IMR-90 (cell line): ENCODE measurements around the gene ADAMTSL4. TPM values are rescaled to one million over a fixed set of nuclear protein-coding genes. Genes with fewer than 3 reads are reported as not detected.

ENCODE experiments used
- ATAC-seq: fragments of 200-7000 bp; cut with Tn5 transposase; 2 replicates; pipeline ENCODE4 v1.9.1; 2020; ENCODE audit warnings: low read depth, mild to moderate bottlenecking, moderate library complexity
- BruUV-seq: library from RNA; stranded (reverse); fragments of 400-500 nt; replicated peaks from 2 replicates; lab custom pipeline; 2021; lab: Mats Ljungman, UMichigan
- CTCF ChIA-PET: fragments of 300-600 bp; formaldehyde crosslinking; extraction: SDS; loops from one replicate; lab custom pipeline; 2021; ENCODE audit warnings: antibody characterized with exemption; lab: Yijun Ruan, JAX
- POLR2A ChIA-PET: fragments of 300-600 bp; sonication (Branson Sonifier 250); formaldehyde crosslinking; loops from one replicate; lab custom pipeline; 2022; ENCODE audit warnings: antibody characterized with exemption; ENCODE audit not compliant: unreplicated experiment; lab: Charles Lee
- DNase-seq: peaks from one replicate; pipeline ENCODE4 v3.0.0; 2013
- H2AFZ ChIP-seq: replicated peaks from 2 replicates; pipeline ENCODE3; 2013; ENCODE audit warnings: low read length, mild to moderate bottlenecking; ENCODE audit not compliant: poor library complexity
- H2AK5ac ChIP-seq: 2 replicates; pipeline ENCODE4 v1.6.1; 2013; ENCODE audit warnings: low read depth, low read length, inconsistent platforms
- H2AK9ac ChIP-seq: replicated peaks from 2 replicates; pipeline ENCODE3; 2013; ENCODE audit warnings: mild to moderate bottlenecking, low read depth, low read length, moderate library complexity; ENCODE audit not compliant: poor library complexity
- H2BK120ac ChIP-seq: 2 replicates; pipeline ENCODE4 v1.6.1; 2013; ENCODE audit warnings: low read depth, low read length, inconsistent platforms
- H2BK15ac ChIP-seq: 3 replicates; pipeline ENCODE4 v1.6.1; 2013; ENCODE audit warnings: low read depth, low read length, inconsistent platforms
- H2BK20ac ChIP-seq: 2 replicates; pipeline ENCODE4 v1.6.1; 2013; ENCODE audit warnings: low read depth, mild to moderate bottlenecking, inconsistent platforms, low read length, moderate library complexity
- H2BK5ac ChIP-seq: 2 replicates; pipeline ENCODE4 v1.6.1; 2013; ENCODE audit warnings: mild to moderate bottlenecking, low read depth, low read length, inconsistent platforms; ENCODE audit not compliant: poor library complexity, severe bottlenecking
- H3K14ac ChIP-seq: replicated peaks from 2 replicates; pipeline ENCODE4 v1.6.1; 2013; ENCODE audit warnings: low read depth, low read length, inconsistent platforms
- H3K18ac ChIP-seq: 2 replicates; pipeline ENCODE4 v1.6.1; 2013; ENCODE audit warnings: low read depth, low read length, control low read depth
- H3K23ac ChIP-seq: 2 replicates; pipeline ENCODE4 v1.6.1; 2013; ENCODE audit warnings: low read depth, low read length, inconsistent platforms
- H3K27ac ChIP-seq: 2 replicates; pipeline ENCODE4 v1.5.1; 2013; ENCODE audit warnings: mild to moderate bottlenecking, control low read depth, low read length; ENCODE audit not compliant: insufficient read depth
- H3K27me3 ChIP-seq: 2 replicates; pipeline ENCODE4 v1.6.1; 2013; ENCODE audit warnings: low read length; ENCODE audit not compliant: control insufficient read depth, insufficient read depth
- H3K36me3 ChIP-seq: 2 replicates; pipeline ENCODE4 v1.6.1; 2013; ENCODE audit warnings: low read length, mixed read lengths; ENCODE audit not compliant: control insufficient read depth, insufficient read depth
- H3K4ac ChIP-seq: 2 replicates; pipeline ENCODE4 v1.6.1; 2013; ENCODE audit warnings: low read depth, low read length, inconsistent platforms
- H3K4me1 ChIP-seq: 2 replicates; pipeline ENCODE4 v1.6.1; 2013; ENCODE audit warnings: low read length, mixed read lengths; ENCODE audit not compliant: control insufficient read depth, insufficient read depth
- H3K4me2 ChIP-seq: 2 replicates; pipeline ENCODE4 v1.6.1; 2013; ENCODE audit warnings: low read depth, mild to moderate bottlenecking, control low read depth, low read length, moderate library complexity
- H3K4me3 ChIP-seq: 2 replicates; pipeline ENCODE4 v1.5.1; 2013; ENCODE audit warnings: low read depth, mild to moderate bottlenecking, control low read depth, low read length, moderate library complexity; ENCODE audit not compliant: insufficient read depth
- H3K56ac ChIP-seq: 2 replicates; pipeline ENCODE4 v1.6.1; 2013; ENCODE audit warnings: low read length, inconsistent platforms; ENCODE audit not compliant: insufficient read depth; ENCODE audit errors: extremely low read depth
- H3K79me1 ChIP-seq, 2 experiments: 2 replicates each; pipeline ENCODE4 v1.6.1; 2013; ENCODE audit warnings: low read length in 2 of 2, inconsistent platforms in 1 of 2, low read depth in 1 of 2
- H3K9ac ChIP-seq: 2 replicates; pipeline ENCODE4 v1.6.1; 2013; ENCODE audit warnings: low read depth, low read length, control low read depth
- H3K9me1 ChIP-seq: 2 replicates; pipeline ENCODE4 v1.6.1; 2013; ENCODE audit warnings: low read length, inconsistent platforms; ENCODE audit not compliant: insufficient read depth
- H3K9me3 ChIP-seq: 2 replicates; pipeline ENCODE4 v1.6.1; 2013; ENCODE audit warnings: low read length; ENCODE audit not compliant: control insufficient read depth, insufficient read depth
- H4K20me1 ChIP-seq: 2 replicates; pipeline ENCODE4 v1.6.1; 2013; ENCODE audit warnings: low read length, inconsistent platforms; ENCODE audit not compliant: insufficient read depth
- H4K5ac ChIP-seq: 2 replicates; pipeline ENCODE4 v1.6.1; 2013; ENCODE audit warnings: mild to moderate bottlenecking, low read depth, low read length, control low read depth
- H4K8ac ChIP-seq, 2 experiments: 2 replicates each; pipeline ENCODE4 v1.6.1; 2013; ENCODE audit warnings: low read depth in 2 of 2, low read length in 2 of 2, control low read depth in 1 of 2, inconsistent platforms in 1 of 2
- H4K91ac ChIP-seq: 2 replicates; pipeline ENCODE4 v1.6.1; 2013; ENCODE audit warnings: low read depth, low read length, inconsistent platforms; ENCODE audit not compliant: insufficient read depth
- BHLHE40 ChIP-seq: fragments of 150-350 bp; IDR thresholded peaks from 2 replicates; pipeline ENCODE4 v1.6.1; 2016; ENCODE audit warnings: mild to moderate bottlenecking, low read depth, low read length
- CEBPB ChIP-seq: IDR thresholded peaks from 2 replicates; pipeline ENCODE4 v1.6.1; 2012; ENCODE audit warnings: low read depth, low read length, improper control_type of control experiment
- CHD1 ChIP-seq: IDR thresholded peaks from 2 replicates; pipeline ENCODE4 v1.6.1; 2012; ENCODE audit warnings: low read depth, low read length, improper control_type of control experiment
- FOS ChIP-seq: fragments of 150-350 bp; IDR thresholded peaks from 2 replicates; pipeline ENCODE4 v1.6.1; 2016; ENCODE audit warnings: low read depth, low read length
- MAZ ChIP-seq: IDR thresholded peaks from 2 replicates; pipeline ENCODE4 v1.6.1; 2012; ENCODE audit warnings: low read depth, mild to moderate bottlenecking, low read length, improper control_type of control experiment, moderate library complexity, borderline replicate concordance
- MXI1 ChIP-seq: IDR thresholded peaks from 2 replicates; pipeline ENCODE4 v1.6.1; 2012; ENCODE audit warnings: low read depth, mild to moderate bottlenecking, low read length, moderate library complexity, borderline replicate concordance
- NFE2L2 ChIP-seq: fragments of 150-350 bp; IDR thresholded peaks from 2 replicates; pipeline ENCODE4 v1.6.1; 2016; ENCODE audit warnings: low read depth, mild to moderate bottlenecking, low read length
- POLR2A ChIP-seq: IDR thresholded peaks from 2 replicates; pipeline ENCODE4 v1.6.1; 2012; ENCODE audit warnings: mild to moderate bottlenecking, low read depth, low read length
- RCOR1 ChIP-seq: IDR thresholded peaks from 2 replicates; pipeline ENCODE4 v1.6.1; 2012; ENCODE audit warnings: mild to moderate bottlenecking, low read length, improper control_type of control experiment; ENCODE audit not compliant: insufficient replicate concordance
- RFX5 ChIP-seq: IDR thresholded peaks from 2 replicates; pipeline ENCODE4 v1.8.0; 2012; ENCODE audit warnings: low read depth, mild to moderate bottlenecking, low read length, moderate library complexity
- SMC3 ChIP-seq: fragments of 150-350 bp; IDR thresholded peaks from 2 replicates; pipeline ENCODE4 v1.6.1; 2016; ENCODE audit warnings: low read depth, mild to moderate bottlenecking, antibody characterized with exemption, low read length, moderate library complexity
- WGBS, 2 experiments: methylation state at CpG; one replicate each; pipeline versions ENCODE4 v1.1.5 to v1.1.7; 2013; ENCODE audit warnings: missing lambda C conversion rate in 2 of 2; ENCODE audit not compliant: insufficient read length in 1 of 2; ENCODE audit errors: extremely low coverage in 2 of 2; 5-methylcytosine and 5-hydroxymethylcytosine counted together
- dilution Hi-C: fragments of 300-500 bp; cut with HindIII; formaldehyde crosslinking; loops from one replicate; pipeline ENCODE4 v1.14.3; 2018; ENCODE audit warnings: low sequenced_read_pairs; ENCODE audit not compliant: unreplicated experiment
- in situ Hi-C: fragments of 300-500 bp; cut with MboI; formaldehyde crosslinking; loops from 3 replicates; pipeline ENCODE4 v1.14.3; 2019; ENCODE audit warnings: low sequenced_read_pairs, inconsistent platforms, mixed read lengths
- intact Hi-C: fragments of 100-400 bp; cut with micrococcal nuclease; formaldehyde crosslinking; loops from 2 replicates; pipeline ENCODE4 v1.10.0; 2022
- polyA plus RNA-seq, 3 experiments: library from polyadenylated mRNA; depleted of rRNA; stranded (reverse); fragments of >200 nt; gene quantifications; 2 replicates each; pipeline ENCODE4 v1.2.3, GENCODE V29; 2012; ENCODE audit warnings: low replicate concordance in 1 of 3
- total RNA-seq: library from RNA; depleted of rRNA; stranded (reverse); fragments of >200 nt; gene quantifications from 2 replicates; pipeline ENCODE4 v1.2.3, GENCODE V29; 2012
- TF ChIP-seq, protein P1 (sequence below): fragments of 150-350 bp; IDR thresholded peaks from 2 replicates; pipeline ENCODE4 v1.6.1; 2017; ENCODE audit warnings: mild to moderate bottlenecking, antibody characterized with exemption, low read length, low read depth
- TF ChIP-seq, protein P2 (sequence below): conservative IDR thresholded peaks from 2 replicates; pipeline ENCODE4 v1.5.1; 2012; ENCODE audit warnings: mild to moderate bottlenecking, low read depth, low read length, improper control_type of control experiment
- TF ChIP-seq, protein P3 (sequence below): fragments of 150-350 bp; IDR thresholded peaks from 2 replicates; pipeline ENCODE4 v1.6.1; 2016; ENCODE audit warnings: low read depth, mild to moderate bottlenecking, low read length, moderate library complexity, borderline replicate concordance

ADAMTSL4 gene
- total and polyA plus RNA-seq, 2 of the 4 experiments (the other 2 are of a cell fraction) = 0.54 to 12.2 TPM

DNA sequence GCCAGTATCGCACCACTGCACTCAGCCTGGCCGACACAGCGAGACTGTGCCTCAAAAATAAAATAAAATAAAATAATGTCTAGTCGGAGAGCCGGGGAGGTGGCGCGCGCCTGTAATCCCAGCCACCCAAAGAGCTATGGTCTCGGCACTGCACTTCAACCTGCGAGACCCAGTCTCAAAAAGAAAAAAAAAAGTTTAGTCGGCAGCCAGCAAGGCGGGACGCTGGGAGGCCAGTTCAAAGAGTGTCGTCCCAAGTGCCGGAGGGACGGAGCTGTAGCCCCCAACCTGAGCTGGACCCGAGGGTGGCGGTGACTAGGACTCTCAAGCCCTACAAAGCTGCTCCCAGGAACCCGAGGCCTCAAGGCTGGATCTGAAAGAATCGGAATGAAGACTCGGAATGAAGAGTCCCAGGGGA, 34.3 kb upstream of the ADAMTSL4 start:
- Histone ChIP-seq H2BK5ac (peak overlapping the region; percentile 72), H3K4me1 (peaks cover 6% of the 10 kb centered on the region), H4K20me1 (no peaks in the 10 kb centered on the region), H3K14ac (peak overlapping the region; percentile 95), H3K79me1 (peaks cover 7 to 47% of the 10 kb centered on the region in 2 experiments; a peak in 3 of 4 replicates), H3K27me3 (no peaks in the 10 kb centered on the region), H3K9ac (peak overlapping the region; percentile 30), H3K4ac (peak overlapping the region; percentile 89), H3K4me3 (peak overlapping the region; percentile 41), H2BK120ac (peak overlapping the region; percentile 83), H2BK15ac (peak overlapping the region; percentile 23; the same call in 1 of the 3 replicates), H3K36me3 (peaks cover 27% of the 10 kb centered on the region), H3K56ac (peak overlapping the region; percentile 67; the same call in 1 of the 2 replicates), H3K9me3 (no peaks in the 10 kb centered on the region), H2AK9ac (peak overlapping the region; percentile 83), H2AFZ (peak overlapping the region; percentile 98), H3K4me2 (peak overlapping the region; percentile 70), H3K18ac (peak overlapping the region; percentile 8; the same call in 1 of the 2 replicates), H2AK5ac (peak overlapping the region; percentile 30), H4K5ac (peak overlapping the region; percentile 3), H4K8ac (peak overlapping the region; percentile 67 to 92), H3K27ac (peak overlapping the region; percentile 35), H2BK20ac (peak overlapping the region; percentile 61), H3K9me1 (peaks cover 19% of the 10 kb centered on the region), H3K23ac (peak overlapping the region; percentile 98), H4K91ac (peak overlapping the region; percentile 35)
- DNase-seq (no peak), ATAC-seq (no peak)
- POLR2A ChIA-PET = no interaction called here
- no peak for TF ChIP-seq CHD1
- TF ChIP-seq, protein P1, sequence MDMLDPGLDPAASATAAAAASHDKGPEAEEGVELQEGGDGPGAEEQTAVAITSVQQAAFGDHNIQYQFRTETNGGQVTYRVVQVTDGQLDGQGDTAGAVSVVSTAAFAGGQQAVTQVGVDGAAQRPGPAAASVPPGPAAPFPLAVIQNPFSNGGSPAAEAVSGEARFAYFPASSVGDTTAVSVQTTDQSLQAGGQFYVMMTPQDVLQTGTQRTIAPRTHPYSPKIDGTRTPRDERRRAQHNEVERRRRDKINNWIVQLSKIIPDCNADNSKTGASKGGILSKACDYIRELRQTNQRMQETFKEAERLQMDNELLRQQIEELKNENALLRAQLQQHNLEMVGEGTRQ = no peak
- TF ChIP-seq RCOR1 = no peak
- no peak for TF ChIP-seq FOS
- TF ChIP-seq, protein P2, sequence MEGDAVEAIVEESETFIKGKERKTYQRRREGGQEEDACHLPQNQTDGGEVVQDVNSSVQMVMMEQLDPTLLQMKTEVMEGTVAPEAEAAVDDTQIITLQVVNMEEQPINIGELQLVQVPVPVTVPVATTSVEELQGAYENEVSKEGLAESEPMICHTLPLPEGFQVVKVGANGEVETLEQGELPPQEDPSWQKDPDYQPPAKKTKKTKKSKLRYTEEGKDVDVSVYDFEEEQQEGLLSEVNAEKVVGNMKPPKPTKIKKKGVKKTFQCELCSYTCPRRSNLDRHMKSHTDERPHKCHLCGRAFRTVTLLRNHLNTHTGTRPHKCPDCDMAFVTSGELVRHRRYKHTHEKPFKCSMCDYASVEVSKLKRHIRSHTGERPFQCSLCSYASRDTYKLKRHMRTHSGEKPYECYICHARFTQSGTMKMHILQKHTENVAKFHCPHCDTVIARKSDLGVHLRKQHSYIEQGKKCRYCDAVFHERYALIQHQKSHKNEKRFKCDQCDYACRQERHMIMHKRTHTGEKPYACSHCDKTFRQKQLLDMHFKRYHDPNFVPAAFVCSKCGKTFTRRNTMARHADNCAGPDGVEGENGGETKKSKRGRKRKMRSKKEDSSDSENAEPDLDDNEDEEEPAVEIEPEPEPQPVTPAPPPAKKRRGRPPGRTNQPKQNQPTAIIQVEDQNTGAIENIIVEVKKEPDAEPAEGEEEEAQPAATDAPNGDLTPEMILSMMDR = no peak
- TF ChIP-seq SMC3 = no peak
- TF ChIP-seq POLR2A = no peak
- TF ChIP-seq BHLHE40 = no peak
- TF ChIP-seq RFX5 = no peak
- TF ChIP-seq, protein P3, sequence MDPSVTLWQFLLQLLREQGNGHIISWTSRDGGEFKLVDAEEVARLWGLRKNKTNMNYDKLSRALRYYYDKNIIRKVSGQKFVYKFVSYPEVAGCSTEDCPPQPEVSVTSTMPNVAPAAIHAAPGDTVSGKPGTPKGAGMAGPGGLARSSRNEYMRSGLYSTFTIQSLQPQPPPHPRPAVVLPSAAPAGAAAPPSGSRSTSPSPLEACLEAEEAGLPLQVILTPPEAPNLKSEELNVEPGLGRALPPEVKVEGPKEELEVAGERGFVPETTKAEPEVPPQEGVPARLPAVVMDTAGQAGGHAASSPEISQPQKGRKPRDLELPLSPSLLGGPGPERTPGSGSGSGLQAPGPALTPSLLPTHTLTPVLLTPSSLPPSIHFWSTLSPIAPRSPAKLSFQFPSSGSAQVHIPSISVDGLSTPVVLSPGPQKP = no peak
- TF ChIP-seq CEBPB = no peak
- TF ChIP-seq MXI1 = no peak
- TF ChIP-seq NFE2L2 = no peak
- no peak for TF ChIP-seq MAZ
- in situ Hi-C loops = no loop called here
- WGBS, 2 experiments = 39% methylated on average over 15 of the region's 21 CpGs; no CpG with 5 or more reads in 1 of the 2 experiments
- dilution Hi-C loops = no loop called here
- intact Hi-C loops = loop anchor here (5.0 kb wide), 1 partner anchor 193 kb away; the partner anchor contains the start of gene PRPF3
- no TSS peak for BruUV-seq
- CTCF ChIA-PET = interaction anchor here (2.5 to 3.0 kb wide), 2 partner anchors 17 to 22 kb away, joined by 12 to 13 read pairs; no protein-coding TSS in a partner anchor
